GDM1 (cell line): Measurements from ENCODE around the gene POLR1H.
A peak's percentile ranks its signal among the peaks of the same experiment; 100 is the strongest.

Experiments used
- DNase-seq: peaks from one replicate; lab custom pipeline; 2025; lab: John Stamatoyannopoulos, UW

POLR1H gene

GRCh38 chr6:30096829-30097228 lies 35.8 kb downstream of the POLR1H start:
- no peak for DNase-seq

- no peak for DNase-seq
These were observed 37.1 kb downstream of the POLR1H start for GRCh38 chr6:30097902-30098768.

GRCh38 chr6:30100154-30100553 lies 39.1 kb downstream of the POLR1H start:
- DNase-seq, result no peak

GRCh38 chr6:30100585-30101443 lies 39.7 kb downstream of the POLR1H start:
- DNase-seq, result peak; percentile 27

- DNase-seq, result peak; percentile 53
These were observed 40.7 kb downstream of the POLR1H start for GRCh38 chr6:30101444-30102413.

- DNase-seq, result no peak
These were observed 41.4 kb downstream of the POLR1H start for GRCh38 chr6:30102414-30102969.

- peak; percentile 69 for DNase-seq
These were observed 42.2 kb downstream of the POLR1H start for GRCh38 chr6:30102970-30103871.

- DNase-seq, result no peak
These were observed 42.8 kb downstream of the POLR1H start for GRCh38 chr6:30103872-30104179.

GRCh38 chr6:30104661-30105060 lies 43.6 kb downstream of the POLR1H start:
- no peak for DNase-seq

GRCh38 chr6:30111266-30111856 lies 50.3 kb downstream of the POLR1H start:
- no peak for DNase-seq

- DNase-seq, result no peak
These were observed 51.4 kb downstream of the POLR1H start for GRCh38 chr6:30112402-30112994.

- no peak for DNase-seq
These were observed 52.1 kb downstream of the POLR1H start, which contains the start of gene TRIM31 for GRCh38 chr6:30113003-30113759. Gene TRIM31 (minus strand): TSS chr6:30113090. CDS start chr6:30112805, 285 bp downstream.

GRCh38 chr6:30113841-30114240 lies 52.8 kb downstream of the POLR1H start:
- DNase-seq, result no peak
